GM12878 (cell line): ENCODE results near the gene ABCB8. TPM values are rescaled to one million over a fixed set of nuclear protein-coding genes. Genes with fewer than 3 reads are reported as not detected.

Experiments
- ATAC-seq: fragments of 200-7000 bp; cut with Tn5 transposase; 3 replicates; pipeline ENCODE4 v1.9.1; 2020; ENCODE audit warnings: mild to moderate bottlenecking, moderate library complexity
- BruUV-seq: library from RNA; stranded (reverse); fragments of 400-500 nt; replicated peaks from 2 replicates; lab custom pipeline; 2021; lab: Mats Ljungman, UMichigan
- CTCF ChIA-PET: fragments of 300-600 bp; sonication (Branson Sonifier 250); formaldehyde crosslinking; extraction: SDS; loops from one replicate; lab custom pipeline; 2021; ENCODE audit warnings: inconsistent platforms; lab: Yijun Ruan, JAX
- POLR2A ChIA-PET: fragments of 350-600 bp; formaldehyde crosslinking; extraction: SDS; loops from one replicate; lab custom pipeline; 2021; ENCODE audit warnings: inconsistent platforms; lab: Charles Lee
- RAD21 ChIA-PET: fragments of 300-600 bp; sonication (Branson Sonifier 250); formaldehyde crosslinking; loops from one replicate; lab custom pipeline; 2023; ENCODE audit warnings: antibody characterized with exemption; ENCODE audit not compliant: unreplicated experiment; lab: Charles Lee
- SMC1A ChIA-PET: fragments of 300-600 bp; sonication (Branson Sonifier 250); formaldehyde crosslinking; loops from one replicate; lab custom pipeline; 2023; ENCODE audit not compliant: unreplicated experiment, uncharacterized antibody; lab: Charles Lee
- DNase-seq: peaks from one replicate; pipeline ENCODE4 v3.0.0-alpha.2; 2011; ENCODE audit warnings: low read depth, low spot score
- FAIRE-seq: peaks from 3 replicates; lab custom pipeline; 2011; peaks lifted over from hg19 to GRCh38; lab: Jason Lieb, UNC
- H2AFZ ChIP-seq: 2 replicates; pipeline ENCODE4 v1.6.0; 2011; ENCODE audit warnings: low read depth, low read length, control low read depth; ENCODE audit not compliant: control insufficient read depth
- H3K27ac ChIP-seq: 2 replicates; pipeline ENCODE4 v1.5.1; 2011; ENCODE audit warnings: control low read depth; ENCODE audit not compliant: control insufficient read depth, insufficient read depth
- H3K27me3 ChIP-seq, 2 experiments: replicated peaks in 1 of 2; 2 replicates each; pipeline versions ENCODE4 v1.6.0 to v1.6.1; 2011; ENCODE audit warnings: low read length in 1 of 2; ENCODE audit not compliant: control insufficient read depth in 2 of 2, insufficient read depth in 2 of 2
- H3K36me3 ChIP-seq, 2 experiments: 2 replicates each; pipeline ENCODE4 v1.5.1; 2011; ENCODE audit warnings: low read length in 1 of 2; ENCODE audit not compliant: control insufficient read depth in 2 of 2, insufficient read depth in 2 of 2
- H3K4me1 ChIP-seq: 2 replicates; pipeline ENCODE4 v1.6.1; 2011; ENCODE audit warnings: mild to moderate bottlenecking, low read length, moderate library complexity, mixed read lengths; ENCODE audit not compliant: control insufficient read depth, insufficient read depth
- H3K4me2 ChIP-seq: 2 replicates; pipeline ENCODE4 v1.6.0; 2011; ENCODE audit warnings: control low read depth; ENCODE audit not compliant: control insufficient read depth, insufficient read depth
- H3K4me3 ChIP-seq: fragments of 200-600 bp; sonication (generic); 2 replicates; pipeline ENCODE4 v1.5.1; 2016
- H3K79me2 ChIP-seq: 2 replicates; pipeline ENCODE4 v1.6.0; 2011; ENCODE audit warnings: low read length; ENCODE audit not compliant: control insufficient read depth, insufficient read depth
- H3K9ac ChIP-seq: 2 replicates; pipeline ENCODE4 v1.8.0; 2011; ENCODE audit warnings: low read length, control low read depth, mixed read lengths; ENCODE audit not compliant: control insufficient read depth, insufficient read depth
- H3K9me3 ChIP-seq: replicated peaks from 3 replicates; pipeline ENCODE4 v1.5.1; 2011; ENCODE audit warnings: mild to moderate bottlenecking, low read length; ENCODE audit not compliant: control insufficient read depth, insufficient read depth
- H4K20me1 ChIP-seq: 2 replicates; pipeline ENCODE4 v1.6.0; 2011; ENCODE audit not compliant: control insufficient read depth, insufficient read depth
- BRCA1 ChIP-seq: IDR thresholded peaks from 2 replicates; pipeline ENCODE4 v1.6.1; 2011; ENCODE audit warnings: low read depth, low read length, improper control_type of control experiment
- CUX1 ChIP-seq: IDR thresholded peaks from 2 replicates; pipeline ENCODE4 v1.6.1; 2012; ENCODE audit warnings: improper control_type of control experiment, low read depth, low read length; ENCODE audit not compliant: insufficient replicate concordance
- HCFC1 ChIP-seq: fragments of 150-350 bp; IDR thresholded peaks from 2 replicates; pipeline ENCODE4 v1.6.1; 2014; ENCODE audit warnings: low read length
- IKZF2 ChIP-seq, 2 experiments: fragments of 450-650 bp; IDR thresholded peaks; 2 replicates each; pipeline ENCODE4 v1.6.1; 2017; ENCODE audit warnings: mild to moderate bottlenecking in 2 of 2, moderate library complexity in 2 of 2
- MTA2 ChIP-seq: fragments of 450-650 bp; IDR thresholded peaks from 2 replicates; pipeline ENCODE4 v1.6.1; 2016; ENCODE audit warnings: low read depth, mild to moderate bottlenecking, moderate library complexity
- NFXL1 ChIP-seq: fragments of 450-650 bp; IDR thresholded peaks from 2 replicates; pipeline ENCODE4 v1.6.1; 2017; ENCODE audit warnings: antibody characterized with exemption, mild to moderate bottlenecking, borderline replicate concordance
- PBX3 ChIP-seq: IDR thresholded peaks from 2 replicates; pipeline ENCODE4 v1.6.1; 2011; ENCODE audit warnings: mild to moderate bottlenecking, low read depth, low read length, moderate library complexity; ENCODE audit not compliant: insufficient replicate concordance
- RAD21 ChIP-seq: IDR thresholded peaks from 2 replicates; pipeline ENCODE4 v1.6.1; 2011; ENCODE audit warnings: mild to moderate bottlenecking, low read depth, low read length, moderate library complexity; ENCODE audit not compliant: insufficient read depth
- RB1 ChIP-seq: fragments of 450-650 bp; formaldehyde crosslinking; IDR thresholded peaks from 2 replicates; pipeline ENCODE4 v1.6.1; 2017; ENCODE audit warnings: mild to moderate bottlenecking, borderline replicate concordance
- RBBP5 ChIP-seq: fragments of 200-600 bp; sonication (generic); conservative IDR thresholded peaks from 2 replicates; pipeline ENCODE4 v1.6.1; 2016
- RELB ChIP-seq: fragments of 450-650 bp; IDR thresholded peaks from 2 replicates; pipeline ENCODE4 v1.6.1; 2017; ENCODE audit warnings: low read depth, mild to moderate bottlenecking, moderate library complexity
- STAT1 ChIP-seq: fragments of 450-650 bp; conservative IDR thresholded peaks from 2 replicates; pipeline ENCODE4 v1.6.1; 2014; ENCODE audit warnings: antibody characterized with exemption, mild to moderate bottlenecking
- TCF7 ChIP-seq: IDR thresholded peaks from 2 replicates; pipeline ENCODE4 v1.6.1; 2014; ENCODE audit warnings: antibody characterized with exemption, borderline replicate concordance
- ZZZ3 ChIP-seq: IDR thresholded peaks from 2 replicates; pipeline ENCODE4 v1.6.1; 2011; ENCODE audit warnings: low read depth; ENCODE audit not compliant: control insufficient read depth, insufficient read length
- WGBS: methylation state at CpG from one replicate; pipeline ENCODE4 v1.1.6; 2016; ENCODE audit warnings: low lambda C conversion rate; ENCODE audit not compliant: insufficient replicate concordance, insufficient coverage; ENCODE audit errors: missing lambda C conversion rate; 5-methylcytosine and 5-hydroxymethylcytosine counted together
- in situ Hi-C: fragments of 300-500 bp; cut with MboI; formaldehyde crosslinking; loops from 9 replicates; pipeline ENCODE4 v1.14.3; 2018; ENCODE audit warnings: mixed read lengths
- intact Hi-C: fragments of 100-400 bp; cut with micrococcal nuclease; formaldehyde crosslinking; loops from one replicate; pipeline ENCODE4 v1.14.2; 2022; ENCODE audit not compliant: unreplicated experiment
- polyA plus RNA-seq, 11 experiments: library from polyadenylated mRNA; depleted of rRNA in 4 of 11; unstranded in 6 of 11; stranded (reverse) in 5 of 11; fragments of >200 nt; fragmentation: Nextera tagmentation in 4 of 11; fragmentation: Illumina TruSeq in 1 of 11; extraction: Ambion mirVana in 4 of 11; extraction: Trizol in 1 of 11; gene quantifications; 1 replicate in 1 of 11; 2 replicates in 10 of 11; pipeline versions ENCODE4 v1.2.1 to v1.2.3, GENCODE V29; 2011 to 2016; ENCODE audit warnings: inconsistent platforms in 2 of 11, missing spikeins in 2 of 11, low read depth in 1 of 11
- total RNA-seq, 4 experiments: library from RNA; depleted of rRNA in 3 of 4; stranded (reverse); fragments of >200 nt in 3 of 4; fragmentation: Illumina TruSeq in 1 of 4; extraction: Trizol in 1 of 4; gene quantifications; 2 replicates each; pipeline versions ENCODE4 v1.2.1 to v1.2.3, GENCODE V29; 2013 to 2021

ABCB8 gene
- total and polyA plus RNA-seq, 10 of the 15 experiments (the other 5 are each of a cell fraction or from before 2014, with no cell fraction given), result 0.77 to 34.8 (median 18.9) TPM

- no peak overlapping the region for H3K4me2 ChIP-seq
- ChIA-PET SMC1A (no interaction called here), CTCF (no interaction called here), POLR2A (no interaction called here), RAD21 (no interaction called here)
- no peak overlapping the region for H3K27ac ChIP-seq
- no peaks in the 10 kb centered on the region for H3K27me3 ChIP-seq
- no peaks in the 10 kb centered on the region for H3K4me1 ChIP-seq
- WGBS, result 94% methylated on average over 39 of the region's 39 CpGs
- BruUV-seq, result no TSS peak
- FAIRE-seq (no peak), ATAC-seq (no peak), DNase-seq (no peak)
- TF ChIP-seq IKZF2 (IDR thresholded peaks at IDR 0.05) (no peak), ZZZ3 (no peak), HCFC1 (no peak), MTA2 (no peak), TCF7 (no peak), RBBP5 (no peak), RELB (no peak), CUX1 (no peak), PBX3 (no peak), NFXL1 (no peak), BRCA1 (no peak), STAT1 (no peak), RAD21 (no peak), RB1 (no peak)
- no peaks in the 10 kb centered on the region for H4K20me1 ChIP-seq
- in situ Hi-C loops, result no loop called here
- H3K36me3 ChIP-seq, result peaks cover 11 to 33% of the 10 kb centered on the region in 2 experiments; a peak in 3 of 4 replicates
- no peak overlapping the region for H2AFZ ChIP-seq
- H3K9me3 ChIP-seq, result no peaks in the 10 kb centered on the region
- H3K4me3 ChIP-seq, result no peak overlapping the region
- no peak overlapping the region for H3K9ac ChIP-seq
- H3K79me2 ChIP-seq, result no peaks in the 10 kb centered on the region
- intact Hi-C loops, result no loop called here
Measured at GRCh38 chr7:151071032-151071866, 43.0 kb downstream of the ABCB8 start.
